Measurements from ENCODE around the gene ATP1B2. TPM values are rescaled to one million over a fixed set of nuclear protein-coding genes. Genes with fewer than 3 reads are reported as not detected.

The ATP1B2 gene
- total RNA-seq, 1 donor from 2014 or later, result 1.3 TPM

DNA sequence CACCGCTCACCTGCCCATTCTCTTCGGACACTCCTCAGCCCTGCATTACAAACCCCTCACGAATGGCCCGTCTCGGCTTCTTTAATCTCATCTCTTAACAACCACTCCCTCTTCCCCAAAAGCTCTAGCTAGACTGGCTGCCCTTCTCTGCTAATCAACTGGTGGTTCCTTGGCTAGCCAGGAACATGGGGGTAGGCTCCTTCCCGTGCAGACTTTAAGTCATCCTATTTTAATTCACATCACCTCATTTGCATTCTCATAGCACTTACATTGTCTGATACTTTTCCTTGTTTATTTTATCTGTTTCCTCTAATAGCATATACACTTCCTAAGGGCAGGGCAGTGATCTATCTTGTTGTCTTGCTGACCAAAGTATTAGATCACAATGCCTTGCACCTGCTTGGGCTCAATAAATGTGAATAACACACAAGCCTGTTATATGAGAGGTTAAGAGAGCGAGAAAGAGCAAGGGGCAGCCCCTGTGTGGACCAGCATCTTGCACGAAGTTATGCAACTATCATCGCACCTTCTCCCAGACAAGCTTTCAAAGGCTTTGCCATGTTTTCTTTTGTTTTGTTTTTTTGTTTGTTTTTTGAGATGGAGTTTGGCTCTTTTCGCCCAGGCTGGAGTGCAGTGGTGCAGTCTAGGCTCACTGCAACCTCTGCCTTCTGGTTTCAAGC is 26.8 kb downstream of the ATP1B2 start:
- DNase-seq (ENCODE audit: low spot score), result no peak
- no peak for ATAC-seq

DNA sequence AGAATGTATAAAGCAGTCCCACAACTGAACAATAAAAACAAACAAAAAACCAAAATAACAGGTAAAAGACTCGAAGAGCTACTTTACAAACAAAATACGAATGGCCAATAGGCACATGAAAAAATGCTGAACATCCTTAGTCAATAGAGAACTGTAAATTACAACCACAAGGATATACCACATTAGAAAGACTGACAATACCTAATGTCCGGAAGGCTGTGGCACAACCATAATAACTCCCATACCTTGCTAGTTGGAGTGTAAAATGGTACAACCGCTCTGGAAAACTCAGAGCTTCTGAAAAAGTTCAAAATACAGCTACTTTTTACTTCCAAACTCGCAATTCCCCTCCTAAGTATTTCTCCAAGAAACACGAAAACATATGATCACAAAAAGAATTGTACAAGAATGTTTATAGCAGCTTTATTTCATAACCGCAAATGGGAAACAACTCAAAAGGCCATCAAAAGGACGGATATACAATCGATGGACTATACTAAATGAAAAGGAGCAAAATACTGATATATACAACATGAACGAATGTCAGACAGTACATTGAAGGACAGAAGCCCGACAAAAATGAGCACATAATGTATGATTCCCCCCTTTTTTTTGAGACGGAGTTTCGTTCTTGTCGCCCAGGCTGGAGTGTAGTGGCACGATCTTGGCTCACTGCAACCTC is 34.3 kb downstream of the ATP1B2 start:
- no peak for DNase-seq (ENCODE audit: low spot score)

GRCh38 chr17:7685533-7686221 is 35.0 kb downstream of the ATP1B2 start:
- DNase-seq (ENCODE audit: low spot score) (peak; percentile 94), ATAC-seq (peak; percentile 76)

More for the DNA sequence above, 34.3 kb downstream of the ATP1B2 start:
- no peak for ATAC-seq

GRCh38 chr17:7686222-7687071 is 35.7 kb downstream of the ATP1B2 start:
- DNase-seq (ENCODE audit: low spot score) (peak; percentile 81), ATAC-seq (peak; percentile 67)

DNA sequence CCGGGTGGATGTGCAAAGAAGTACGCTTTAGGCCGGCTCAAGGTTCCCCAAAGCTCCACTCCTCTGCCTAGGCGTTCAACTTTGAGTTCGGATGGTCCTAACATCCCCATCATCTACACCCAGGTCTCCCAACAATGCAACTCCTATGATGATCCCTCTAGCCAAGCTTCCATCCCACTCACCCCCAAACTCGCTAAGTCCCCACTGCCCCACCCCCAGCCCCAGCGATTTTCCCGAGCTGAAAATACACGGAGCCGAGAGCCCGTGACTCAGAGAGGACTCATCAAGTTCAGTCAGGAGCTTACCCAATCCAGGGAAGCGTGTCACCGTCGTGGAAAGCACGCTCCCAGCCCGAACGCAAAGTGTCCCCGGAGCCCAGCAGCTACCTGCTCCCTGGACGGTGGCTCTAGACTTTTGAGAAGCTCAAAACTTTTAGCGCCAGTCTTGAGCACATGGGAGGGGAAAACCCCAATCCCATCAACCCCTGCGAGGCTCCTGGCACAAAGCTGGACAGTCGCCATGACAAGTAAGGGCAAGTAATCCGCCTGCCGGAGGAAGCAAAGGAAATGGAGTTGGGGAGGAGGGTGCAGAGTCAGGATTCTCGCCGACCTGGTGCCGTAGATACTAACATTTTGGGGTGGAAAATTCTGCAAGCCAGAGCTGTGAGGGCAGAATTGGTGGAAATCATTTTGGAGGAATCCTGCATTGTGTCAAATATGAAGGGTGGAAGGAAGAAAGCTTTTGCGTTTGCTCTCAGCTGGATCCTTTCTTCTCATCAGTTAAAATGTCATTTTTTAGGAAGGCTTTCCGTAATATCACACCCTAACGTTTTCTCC is 36.6 kb downstream of the ATP1B2 start, which contains the start of gene TP53:
TSS of gene TP53 (minus strand) at position 419 of the 836 bp plus-strand sequence. CDS start 10,896 bp downstream, outside the sequence.
- DNase-seq (ENCODE audit: low spot score) (peak; percentile 90), ATAC-seq (peak; percentile 63)

- peak; percentile 89 for ATAC-seq
- peak; percentile 98 for DNase-seq (ENCODE audit: low spot score)
These were observed 37.4 kb downstream of the ATP1B2 start, which contains the start of gene WRAP53 for GRCh38 chr17:7687908-7688807. Gene WRAP53, plus strand, starts transcription at chr17:7688477. Its CDS starts 172 bp downstream, at chr17:7688649.

- ATAC-seq (no peak), DNase-seq (ENCODE audit: low spot score) (no peak)
These were observed 38.1 kb downstream of the ATP1B2 start for GRCh38 chr17:7688808-7689316.

DNA sequence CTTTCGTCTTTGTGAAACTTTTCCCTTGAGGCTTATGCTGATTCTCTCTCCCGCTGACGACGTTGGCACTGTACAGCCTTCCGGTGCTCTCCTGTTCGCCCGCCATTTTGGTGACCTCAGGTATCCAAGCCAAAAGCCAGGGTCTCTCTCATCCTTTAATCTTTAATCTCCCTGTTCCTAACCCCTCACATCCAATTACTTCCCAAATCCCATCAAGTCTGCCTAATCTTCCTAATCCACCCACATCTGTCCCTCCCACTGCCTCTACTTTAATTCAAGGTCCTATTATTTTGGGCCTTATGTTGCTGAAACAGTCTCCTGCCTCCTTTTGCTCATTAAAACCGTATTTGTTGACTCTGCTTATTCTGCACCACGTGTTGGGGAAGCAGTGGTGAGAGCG is 44.9 kb downstream of the ATP1B2 start:
- DNase-seq (ENCODE audit: low spot score) (no peak), ATAC-seq (no peak)

DNA sequence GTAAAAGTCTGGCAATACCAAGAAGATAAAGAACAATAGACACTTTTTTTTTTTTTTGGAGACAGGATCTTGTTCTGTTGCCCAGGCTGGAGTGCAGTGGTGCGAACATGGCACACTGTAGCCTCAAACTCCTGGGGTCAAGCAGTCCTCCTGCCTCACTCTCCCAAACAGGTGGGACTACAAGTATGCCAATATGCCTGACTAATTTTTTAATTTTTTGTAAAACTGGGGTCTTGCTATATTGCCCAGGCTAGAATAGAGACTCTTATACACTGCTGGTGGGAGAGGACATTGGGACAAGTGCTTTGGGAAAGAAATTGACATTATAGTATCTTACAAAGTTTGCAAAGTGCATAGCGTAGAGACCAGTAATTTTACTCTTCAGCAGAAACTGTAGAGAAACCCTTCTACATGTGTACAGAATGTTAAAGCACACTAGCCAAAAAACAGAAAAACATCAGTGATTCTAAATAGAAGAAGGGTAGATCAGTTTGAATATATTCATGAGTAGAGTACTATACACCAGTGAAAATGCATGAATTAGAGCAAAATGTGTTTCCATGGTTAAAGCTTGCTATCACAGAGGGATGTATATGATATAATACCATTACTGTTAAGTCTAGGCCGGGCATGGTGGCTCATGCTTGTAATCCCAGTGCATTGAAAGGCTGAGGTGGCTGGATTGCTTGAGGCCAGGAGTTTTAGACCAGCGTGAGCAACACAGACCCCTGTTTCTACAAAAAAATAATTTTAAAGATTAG is 47.3 kb downstream of the ATP1B2 start:
- ATAC-seq (no peak), DNase-seq (ENCODE audit: low spot score) (no peak)

DNA sequence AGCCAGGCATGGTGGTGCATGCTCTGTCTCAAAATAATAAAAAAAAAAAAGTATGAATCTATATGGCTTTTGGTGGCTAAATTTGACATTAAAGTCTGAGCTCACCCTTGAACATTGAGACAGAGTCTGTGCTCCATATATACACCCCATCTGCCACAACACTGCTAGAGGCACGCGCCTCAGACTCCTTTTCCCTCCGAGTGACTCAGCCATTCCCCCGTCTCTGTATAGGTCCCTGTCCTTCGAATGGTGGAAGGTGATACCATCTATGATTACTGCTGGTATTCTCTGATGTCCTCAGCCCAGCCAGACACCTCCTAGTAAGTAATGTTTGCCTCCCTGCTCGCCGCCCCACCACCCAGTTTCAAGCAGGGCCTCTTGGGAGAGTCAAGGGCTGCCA is 49.8 kb downstream of the ATP1B2 start:
- DNase-seq (ENCODE audit: low spot score) (no peak), ATAC-seq (no peak)

DNA sequence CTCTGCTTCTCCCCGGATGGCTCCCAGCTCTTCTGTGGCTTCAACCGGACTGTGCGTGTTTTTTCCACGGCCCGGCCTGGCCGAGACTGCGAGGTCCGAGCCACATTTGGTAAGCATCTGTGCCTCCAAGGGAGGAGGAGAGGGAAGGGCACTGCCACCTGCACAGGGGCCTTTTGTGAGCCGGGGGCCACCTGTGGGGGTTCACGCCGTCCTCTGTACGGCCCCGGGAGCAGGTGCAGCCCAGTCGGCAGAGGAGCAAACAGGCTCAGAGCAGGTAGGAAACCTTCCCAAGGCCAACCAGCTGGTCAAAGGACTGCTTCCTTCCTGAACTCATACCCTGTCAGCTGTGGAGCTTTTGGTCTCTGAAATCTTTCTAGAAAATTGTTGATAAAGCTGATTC is 51.0 kb downstream of the ATP1B2 start:
- DNase-seq (ENCODE audit: low spot score) (no peak), ATAC-seq (no peak)

DNA sequence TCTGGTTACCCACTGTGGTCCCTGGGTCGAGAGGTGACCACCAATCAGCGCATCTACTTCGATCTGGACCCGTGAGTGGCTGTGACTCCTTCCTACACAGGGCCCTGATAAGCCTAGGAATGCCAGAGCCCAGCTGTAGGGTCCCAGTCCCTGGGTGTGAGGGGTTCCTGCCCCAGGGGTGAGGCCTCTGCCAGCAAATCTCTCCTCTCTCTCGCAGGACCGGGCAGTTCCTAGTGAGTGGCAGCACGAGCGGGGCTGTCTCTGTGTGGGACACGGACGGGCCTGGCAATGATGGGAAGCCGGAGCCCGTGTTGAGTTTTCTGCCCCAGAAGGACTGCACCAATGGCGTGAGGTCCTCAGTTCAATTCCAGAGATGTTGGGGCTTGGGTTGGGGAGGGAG is 52.0 kb downstream of the ATP1B2 start:
- DNase-seq (ENCODE audit: low spot score), result no peak

DNA sequence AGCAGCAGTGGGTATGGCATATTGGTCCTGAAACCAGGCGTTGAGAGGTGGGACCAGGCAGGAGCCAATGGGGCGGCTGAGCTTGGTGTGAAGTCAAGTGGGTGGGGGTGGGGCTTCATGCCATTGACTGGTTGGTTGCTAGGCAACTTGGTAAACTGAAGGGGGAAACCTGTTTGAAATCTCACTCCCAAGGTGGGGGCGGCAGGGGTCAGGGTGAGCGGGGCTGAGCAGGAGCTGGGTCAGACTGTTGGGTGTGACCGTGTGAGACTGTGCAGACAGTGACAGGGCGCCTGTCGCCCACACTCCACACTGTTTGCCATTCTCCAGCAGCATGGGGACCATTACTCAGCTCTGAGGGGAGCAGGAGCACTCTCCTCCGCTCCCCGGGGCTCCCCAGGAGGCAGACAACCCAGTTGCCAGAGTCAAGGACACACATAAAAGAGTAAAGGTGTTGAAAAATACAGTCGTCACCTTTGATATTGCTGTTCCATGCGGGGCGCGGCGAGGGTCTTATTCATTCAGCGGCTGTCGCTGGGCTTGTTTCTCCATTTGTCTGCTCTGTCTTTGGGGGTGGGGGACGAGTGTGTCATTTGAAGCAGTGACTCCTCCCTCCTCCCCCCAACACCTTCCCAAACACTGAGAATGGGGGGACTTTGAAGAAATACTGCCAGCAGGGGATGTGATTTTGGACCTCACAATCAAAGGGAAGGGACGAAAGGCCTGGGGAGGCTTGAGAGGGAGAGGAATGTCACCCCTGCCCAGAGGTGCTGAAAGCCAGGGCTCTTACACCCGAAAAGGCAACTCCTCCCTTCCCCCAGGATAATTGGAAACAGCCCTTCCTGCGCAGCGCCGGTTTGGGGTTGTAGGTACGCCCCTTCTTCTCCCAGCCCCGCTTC is 53.1 kb downstream of the ATP1B2 start:
- DNase-seq (ENCODE audit: low spot score), result no peak
- no peak for ATAC-seq

More for the DNA sequence above, 52.0 kb downstream of the ATP1B2 start:
- no peak for ATAC-seq

GRCh38 chr17:7704601-7705268 is 54.0 kb downstream of the ATP1B2 start, which contains the start of gene EFNB3:
Gene EFNB3, plus strand, starts transcription at chr17:7705202. Its CDS starts 397 bp downstream, at chr17:7705599.
- DNase-seq (ENCODE audit: low spot score) (no peak), ATAC-seq (peak; percentile 33)

GRCh38 chr17:7705269-7706255 is 54.8 kb downstream of the ATP1B2 start:
- ATAC-seq, result no peak
- DNase-seq (ENCODE audit: low spot score), result no peak
